Renal cortical epithelial cell (primary cell): ENCODE data around the gene FAM78B. TPM values are rescaled to one million over a fixed set of nuclear protein-coding genes. Genes with fewer than 3 reads are reported as not detected.

Experiments used
- DNase-seq: peaks from one replicate; pipeline ENCODE4 v3.0.0-alpha.2; 2011; ENCODE audit warnings: low read depth
- total RNA-seq: library from RNA; depleted of rRNA; stranded (reverse); fragments of >200 nt; gene quantifications from 2 replicates; pipeline ENCODE4 v1.2.3, GENCODE V29; 2014

Gene FAM78B
- total RNA-seq, 1 donor from 2014 or later: 0.25 TPM

- DNase-seq: no peak
Observed at GRCh38 chr1:166120281-166120680, 46.5 kb downstream of the FAM78B start.

GRCh38 chr1:166119471-166119965, 47.3 kb downstream of the FAM78B start:
- DNase-seq: no peak

- no peak for DNase-seq
Observed at GRCh38 chr1:166117776-166118175, 49.0 kb downstream of the FAM78B start.

- DNase-seq: no peak
Observed at GRCh38 chr1:166116026-166116425, 50.8 kb downstream of the FAM78B start.

GRCh38 chr1:166114419-166114818, 52.4 kb downstream of the FAM78B start:
- no peak for DNase-seq

- no peak for DNase-seq
Observed at GRCh38 chr1:166113630-166114029, 53.2 kb downstream of the FAM78B start.

- no peak for DNase-seq
Observed at GRCh38 chr1:166113031-166113430, 53.8 kb downstream of the FAM78B start.

GRCh38 chr1:166112425-166112824, 54.4 kb downstream of the FAM78B start:
- no peak for DNase-seq

GRCh38 chr1:166111430-166111829, 55.4 kb downstream of the FAM78B start:
- DNase-seq: no peak

- no peak for DNase-seq
Observed at GRCh38 chr1:166090244-166090643, 76.6 kb downstream of the FAM78B start.

GRCh38 chr1:166089804-166090203, 77.0 kb downstream of the FAM78B start:
- DNase-seq: no peak

GRCh38 chr1:166088572-166088955, 78.2 kb downstream of the FAM78B start:
- DNase-seq: no peak

- DNase-seq: no peak
Observed at GRCh38 chr1:166087734-166088571, 78.8 kb downstream of the FAM78B start.

GRCh38 chr1:166086113-166086883, 80.5 kb downstream of the FAM78B start:
- DNase-seq: no peak

- DNase-seq: no peak
Observed at GRCh38 chr1:166084613-166085012, 82.2 kb downstream of the FAM78B start.

GRCh38 chr1:166083887-166084286, 82.9 kb downstream of the FAM78B start:
- no peak for DNase-seq

GRCh38 chr1:166082601-166083000, 84.2 kb downstream of the FAM78B start:
- DNase-seq: no peak

- DNase-seq: no peak
Observed at GRCh38 chr1:166080967-166081870, 85.6 kb downstream of the FAM78B start.

GRCh38 chr1:166080277-166080966, 86.4 kb downstream of the FAM78B start:
- no peak for DNase-seq

- no peak for DNase-seq
Observed at GRCh38 chr1:166079276-166079675, 87.5 kb downstream of the FAM78B start.

- DNase-seq: no peak
Observed at GRCh38 chr1:166073489-166073888, 93.3 kb downstream of the FAM78B start.
